ENCODE measurements around the gene KRTAP12-1.

KRTAP12-1 gene

GRCh38 chr21:44682580-44683151, 703 bp upstream of the KRTAP12-1 start:
- no peak for TF ChIP-seq TCF12 (IDR thresholded peaks at IDR 0.05; ENCODE audit: low read depth)
- no peak for TF ChIP-seq REST (IDR thresholded peaks at IDR 0.05; ENCODE audit: low read depth)
- no peak for TF ChIP-seq CEBPB (IDR thresholded peaks at IDR 0.05)
- TF ChIP-seq ZBTB7A (IDR thresholded peaks at IDR 0.05; ENCODE audit: low read depth) = no peak
- no peak for TF ChIP-seq YY1 (IDR thresholded peaks at IDR 0.05; ENCODE audit: low read depth)

GRCh38 chr21:44681152-44681551, 811 bp downstream of the KRTAP12-1 start:
- no peak for TF ChIP-seq REST (IDR thresholded peaks at IDR 0.05; ENCODE audit: low read depth)
- no peak for TF ChIP-seq ZBTB7A (IDR thresholded peaks at IDR 0.05; ENCODE audit: low read depth)
- TF ChIP-seq CREB1 (IDR thresholded peaks at IDR 0.05; ENCODE audit: low read depth) = no peak
- no peak for TF ChIP-seq MAX (IDR thresholded peaks at IDR 0.05)
- TF ChIP-seq TEAD4 (IDR thresholded peaks at IDR 0.05) = no peak
- TF ChIP-seq CEBPB (IDR thresholded peaks at IDR 0.05) = no peak
- TF ChIP-seq YY1 (IDR thresholded peaks at IDR 0.05; ENCODE audit: low read depth) = no peak
- no peak for TF ChIP-seq EP300 (IDR thresholded peaks at IDR 0.05; ENCODE audit: borderline replicate concordance)
- no peak for TF ChIP-seq NFIC (IDR thresholded peaks at IDR 0.05)
- no peak for TF ChIP-seq EGR1 (IDR thresholded peaks at IDR 0.05)
- TF ChIP-seq RAD21 (IDR thresholded peaks at IDR 0.05; ENCODE audit: low read depth) = no peak
- TF ChIP-seq USF1 (IDR thresholded peaks at IDR 0.05) = no peak
- no peak for TF ChIP-seq TCF12 (IDR thresholded peaks at IDR 0.05; ENCODE audit: low read depth)
- TF ChIP-seq FOXM1 (IDR thresholded peaks at IDR 0.05; ENCODE audit: borderline replicate concordance, low read depth) = no peak
- TF ChIP-seq TAF1 (IDR thresholded peaks at IDR 0.05; ENCODE audit: low read depth) = no peak

GRCh38 chr21:44677881-44678280, 4.1 kb downstream of the KRTAP12-1 start:
- TF ChIP-seq TAF1 (IDR thresholded peaks at IDR 0.05; ENCODE audit: low read depth) = no peak
- TF ChIP-seq NFIC (IDR thresholded peaks at IDR 0.05) = no peak
- no peak for TF ChIP-seq EP300 (IDR thresholded peaks at IDR 0.05; ENCODE audit: borderline replicate concordance)
- TF ChIP-seq ZBTB7A (IDR thresholded peaks at IDR 0.05; ENCODE audit: low read depth) = no peak
- TF ChIP-seq REST (IDR thresholded peaks at IDR 0.05; ENCODE audit: low read depth) = no peak
- no peak for TF ChIP-seq MAX (IDR thresholded peaks at IDR 0.05)
- TF ChIP-seq YY1 (IDR thresholded peaks at IDR 0.05; ENCODE audit: low read depth) = no peak
- no peak for TF ChIP-seq EGR1 (IDR thresholded peaks at IDR 0.05)
- no peak for TF ChIP-seq RAD21 (IDR thresholded peaks at IDR 0.05; ENCODE audit: low read depth)
- no peak for TF ChIP-seq USF1 (IDR thresholded peaks at IDR 0.05)
- no peak for TF ChIP-seq CREB1 (IDR thresholded peaks at IDR 0.05; ENCODE audit: low read depth)
- TF ChIP-seq TCF12 (IDR thresholded peaks at IDR 0.05; ENCODE audit: low read depth) = no peak
- no peak for TF ChIP-seq CEBPB (IDR thresholded peaks at IDR 0.05)
- TF ChIP-seq FOXM1 (IDR thresholded peaks at IDR 0.05; ENCODE audit: borderline replicate concordance, low read depth) = no peak
- TF ChIP-seq TEAD4 (IDR thresholded peaks at IDR 0.05) = no peak

- no peak for TF ChIP-seq EP300 (IDR thresholded peaks at IDR 0.05; ENCODE audit: borderline replicate concordance)
- TF ChIP-seq USF1 (IDR thresholded peaks at IDR 0.05) = no peak
- TF ChIP-seq TEAD4 (IDR thresholded peaks at IDR 0.05) = no peak
- TF ChIP-seq FOXM1 (IDR thresholded peaks at IDR 0.05; ENCODE audit: borderline replicate concordance, low read depth) = no peak
- no peak for TF ChIP-seq CEBPB (IDR thresholded peaks at IDR 0.05)
- no peak for TF ChIP-seq ZBTB7A (IDR thresholded peaks at IDR 0.05; ENCODE audit: low read depth)
- no peak for TF ChIP-seq EGR1 (IDR thresholded peaks at IDR 0.05)
- TF ChIP-seq NFIC (IDR thresholded peaks at IDR 0.05) = no peak
- no peak for TF ChIP-seq TAF1 (IDR thresholded peaks at IDR 0.05; ENCODE audit: low read depth)
- TF ChIP-seq MAX (IDR thresholded peaks at IDR 0.05) = no peak
- TF ChIP-seq RAD21 (IDR thresholded peaks at IDR 0.05; ENCODE audit: low read depth) = no peak
- no peak for TF ChIP-seq TCF12 (IDR thresholded peaks at IDR 0.05; ENCODE audit: low read depth)
- no peak for TF ChIP-seq YY1 (IDR thresholded peaks at IDR 0.05; ENCODE audit: low read depth)
- TF ChIP-seq CREB1 (IDR thresholded peaks at IDR 0.05; ENCODE audit: low read depth) = no peak
- no peak for TF ChIP-seq REST (IDR thresholded peaks at IDR 0.05; ENCODE audit: low read depth)
These were observed 10.1 kb downstream of the KRTAP12-1 start for GRCh38 chr21:44671911-44672310.

Data from Ishikawa (cell line).